Thyroid gland (tissue), 4 donors: Measurements from ENCODE around the gene RETREG1.

Experiments used
- POLR2A ChIP-seq, 2 donors: fragments of 450-650 bp; IDR thresholded peaks; one replicate each; pipeline ENCODE4 v1.6.1; 2017; ENCODE audit warnings: antibody characterized with exemption in 2 of 2, mild to moderate bottlenecking in 2 of 2, moderate library complexity in 1 of 2
- TF ChIP-seq, protein P1 (sequence below), 6 experiments: fragments of 200-600 bp in 3 of 6; fragments of 450-650 bp in 3 of 6; sonication (generic) in 3 of 6; IDR thresholded peaks; one replicate each; pipeline ENCODE4 v1.5.1; 2016 to 2019; ENCODE audit warnings: antibody characterized with exemption in 6 of 6, mild to moderate bottlenecking in 2 of 6, inconsistent platforms in 1 of 6, moderate library complexity in 1 of 6

DNA sequence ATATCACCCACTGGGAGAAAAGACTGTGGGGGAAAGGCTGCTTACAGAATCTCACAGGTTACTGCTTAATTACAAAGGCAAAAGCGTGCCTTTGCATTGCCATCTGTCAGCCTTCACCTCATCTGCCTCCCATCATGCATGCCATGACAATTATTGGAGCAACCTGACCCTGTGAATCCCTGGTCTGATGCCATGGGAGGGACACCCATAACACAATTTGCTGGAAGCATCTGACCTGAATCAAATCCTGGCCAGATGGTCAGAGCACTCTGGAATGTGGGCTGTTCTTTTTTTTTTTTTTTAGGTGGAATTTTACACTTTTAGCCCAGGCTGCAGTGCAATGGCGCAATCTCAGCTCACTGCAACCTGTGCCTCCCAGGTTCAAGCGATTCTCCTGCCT lies 11.6 kb upstream of the RETREG1 start:
- TF ChIP-seq, protein P1, sequence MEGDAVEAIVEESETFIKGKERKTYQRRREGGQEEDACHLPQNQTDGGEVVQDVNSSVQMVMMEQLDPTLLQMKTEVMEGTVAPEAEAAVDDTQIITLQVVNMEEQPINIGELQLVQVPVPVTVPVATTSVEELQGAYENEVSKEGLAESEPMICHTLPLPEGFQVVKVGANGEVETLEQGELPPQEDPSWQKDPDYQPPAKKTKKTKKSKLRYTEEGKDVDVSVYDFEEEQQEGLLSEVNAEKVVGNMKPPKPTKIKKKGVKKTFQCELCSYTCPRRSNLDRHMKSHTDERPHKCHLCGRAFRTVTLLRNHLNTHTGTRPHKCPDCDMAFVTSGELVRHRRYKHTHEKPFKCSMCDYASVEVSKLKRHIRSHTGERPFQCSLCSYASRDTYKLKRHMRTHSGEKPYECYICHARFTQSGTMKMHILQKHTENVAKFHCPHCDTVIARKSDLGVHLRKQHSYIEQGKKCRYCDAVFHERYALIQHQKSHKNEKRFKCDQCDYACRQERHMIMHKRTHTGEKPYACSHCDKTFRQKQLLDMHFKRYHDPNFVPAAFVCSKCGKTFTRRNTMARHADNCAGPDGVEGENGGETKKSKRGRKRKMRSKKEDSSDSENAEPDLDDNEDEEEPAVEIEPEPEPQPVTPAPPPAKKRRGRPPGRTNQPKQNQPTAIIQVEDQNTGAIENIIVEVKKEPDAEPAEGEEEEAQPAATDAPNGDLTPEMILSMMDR (IDR thresholded peaks at IDR 0.05) = no peak
- TF ChIP-seq POLR2A (IDR thresholded peaks at IDR 0.05) = no peak
